HEK293T (cell line): ENCODE data around the gene RAD51C.

ENCODE experiments used
- CTCF ChIA-PET: fragments of 350-600 bp; formaldehyde crosslinking; extraction: SDS; loops from one replicate; lab custom pipeline; 2021; ENCODE audit warnings: antibody characterized with exemption, inconsistent platforms; lab: Yijun Ruan, JAX
- POLR2A ChIA-PET: fragments of 350-600 bp; formaldehyde crosslinking; extraction: SDS; loops from one replicate; lab custom pipeline; 2020; ENCODE audit warnings: antibody characterized with exemption, inconsistent platforms; lab: Yijun Ruan, JAX
- DNase-seq: peaks from one replicate; pipeline ENCODE4 v3.0.0; 2012; ENCODE audit warnings: mixed read lengths; ENCODE audit errors: extremely low spot score
- ARNT ChIP-seq: fragments of 450-650 bp; IDR thresholded peaks from 2 replicates; pipeline ENCODE4 v1.6.1; 2017; ENCODE audit warnings: mild to moderate bottlenecking
- BHLHE40 ChIP-seq: fragments of 450-650 bp; IDR thresholded peaks from 2 replicates; pipeline ENCODE4 v1.6.1; 2016; ENCODE audit warnings: mild to moderate bottlenecking, moderate library complexity, borderline replicate concordance
- CTBP1 ChIP-seq: fragments of 450-650 bp; IDR thresholded peaks from 2 replicates; pipeline ENCODE4 v1.6.1; 2016; ENCODE audit warnings: borderline replicate concordance
- ELF4 ChIP-seq: fragments of 450-650 bp; IDR thresholded peaks from 2 replicates; pipeline ENCODE4 v1.6.1; 2017; ENCODE audit warnings: antibody characterized with exemption
- FOXA1 ChIP-seq: fragments of 450-650 bp; IDR thresholded peaks from 2 replicates; pipeline ENCODE4 v1.6.1; 2016; ENCODE audit warnings: mild to moderate bottlenecking
- FOXK2 ChIP-seq: fragments of 450-650 bp; IDR thresholded peaks from 2 replicates; pipeline ENCODE4 v1.6.1; 2016; ENCODE audit warnings: mild to moderate bottlenecking
- FOXM1 ChIP-seq: fragments of 450-650 bp; IDR thresholded peaks from 2 replicates; pipeline ENCODE4 v1.6.1; 2017; ENCODE audit warnings: mild to moderate bottlenecking, borderline replicate concordance
- HDGF ChIP-seq: fragments of 450-650 bp; IDR thresholded peaks from 2 replicates; pipeline ENCODE4 v1.6.1; 2017; ENCODE audit warnings: antibody characterized with exemption, borderline replicate concordance
- L3MBTL2 ChIP-seq: fragments of 450-650 bp; conservative IDR thresholded peaks from 2 replicates; pipeline ENCODE4 v1.6.1; 2016; ENCODE audit warnings: mild to moderate bottlenecking
- LEF1 ChIP-seq: fragments of 450-650 bp; IDR thresholded peaks from 2 replicates; pipeline ENCODE4 v1.6.1; 2017; ENCODE audit warnings: mild to moderate bottlenecking, borderline replicate concordance
- NFRKB ChIP-seq: fragments of 450-650 bp; IDR thresholded peaks from 2 replicates; pipeline ENCODE4 v1.6.1; 2016; ENCODE audit warnings: mild to moderate bottlenecking, moderate library complexity
- SP1 ChIP-seq: fragments of 450-650 bp; IDR thresholded peaks from 2 replicates; pipeline ENCODE4 v1.6.1; 2017
- SUZ12 ChIP-seq: fragments of 450-650 bp; IDR thresholded peaks from 2 replicates; pipeline ENCODE4 v1.6.1; 2016; ENCODE audit warnings: mild to moderate bottlenecking
- TARDBP ChIP-seq: fragments of 450-650 bp; IDR thresholded peaks from 2 replicates; pipeline ENCODE4 v1.6.1; 2016
- ZNF384 ChIP-seq: fragments of 450-650 bp; IDR thresholded peaks from 2 replicates; pipeline ENCODE4 v1.6.1; 2016
- TF ChIP-seq, protein P1 (sequence below): fragments of 450-650 bp; IDR thresholded peaks from 2 replicates; pipeline ENCODE4 v1.6.1; 2016

The RAD51C gene

DNA sequence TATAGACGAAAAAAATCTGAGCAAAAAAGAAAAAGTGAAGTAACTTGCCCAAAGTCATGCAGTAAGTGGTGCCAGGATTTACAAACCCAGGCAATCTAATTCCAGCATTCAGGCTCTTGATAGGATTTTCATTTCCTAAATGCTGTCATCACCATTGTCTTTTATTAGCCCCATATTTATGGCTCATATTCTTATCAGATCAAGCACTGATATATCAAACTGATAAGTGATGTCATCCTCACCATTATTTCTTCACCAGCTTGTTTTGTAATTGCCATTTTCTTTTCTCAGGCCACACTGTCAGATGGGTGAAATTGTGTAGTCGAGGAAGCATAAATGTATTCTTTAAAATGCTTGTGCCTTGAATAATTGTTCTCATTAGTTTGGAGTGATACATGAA is 1.3 kb downstream of the RAD51C start:
- no peak for DNase-seq
- POLR2A ChIA-PET: interaction anchor here (2.4 to 3.5 kb wide), 2 partner anchors 34 to 62 kb away, joined by 17 to 59 read pairs; no protein-coding TSS in a partner anchor
- CTCF ChIA-PET: interaction anchor here (0.5 to 1.4 kb wide), 2 partner anchors 26 to 106 kb away, joined by 3 to 6 read pairs; no protein-coding TSS in a partner anchor
- TF ChIP-seq NFRKB: no peak
- TF ChIP-seq, protein P1, sequence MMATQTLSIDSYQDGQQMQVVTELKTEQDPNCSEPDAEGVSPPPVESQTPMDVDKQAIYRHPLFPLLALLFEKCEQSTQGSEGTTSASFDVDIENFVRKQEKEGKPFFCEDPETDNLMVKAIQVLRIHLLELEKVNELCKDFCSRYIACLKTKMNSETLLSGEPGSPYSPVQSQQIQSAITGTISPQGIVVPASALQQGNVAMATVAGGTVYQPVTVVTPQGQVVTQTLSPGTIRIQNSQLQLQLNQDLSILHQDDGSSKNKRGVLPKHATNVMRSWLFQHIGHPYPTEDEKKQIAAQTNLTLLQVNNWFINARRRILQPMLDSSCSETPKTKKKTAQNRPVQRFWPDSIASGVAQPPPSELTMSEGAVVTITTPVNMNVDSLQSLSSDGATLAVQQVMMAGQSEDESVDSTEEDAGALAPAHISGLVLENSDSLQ: no peak
- no peak for TF ChIP-seq FOXM1
- TF ChIP-seq ELF4: no peak
- TF ChIP-seq SUZ12: no peak
- TF ChIP-seq FOXA1: no peak

DNA sequence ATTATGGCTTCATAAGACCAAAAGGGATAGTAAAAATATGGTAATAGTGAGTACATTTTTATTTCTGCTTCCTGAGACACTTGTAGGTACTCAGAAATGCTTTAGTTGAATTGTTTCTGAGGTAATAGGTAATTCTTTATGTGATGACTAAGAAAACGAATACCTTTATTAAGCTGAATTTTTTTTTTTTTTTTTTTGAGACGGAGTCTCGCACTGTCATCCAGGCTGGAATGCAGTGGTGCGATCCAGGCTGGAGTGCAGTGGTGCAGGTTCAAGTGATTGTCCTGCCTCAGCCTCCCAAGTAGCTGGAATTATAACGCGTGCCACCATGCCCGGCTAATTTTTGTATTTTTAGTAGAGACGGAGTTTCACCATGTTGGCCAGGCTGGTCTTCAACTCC is 1.9 kb downstream of the RAD51C start:
- TF ChIP-seq ARNT: no peak
- TF ChIP-seq CTBP1: no peak
- TF ChIP-seq, protein P1: no peak
- no peak for TF ChIP-seq NFRKB
- no peak for TF ChIP-seq FOXM1
- no peak for DNase-seq
- CTCF ChIA-PET: no interaction called here
- POLR2A ChIA-PET: interaction anchor here (1.6 to 2.4 kb wide), 2 partner anchors 34 to 63 kb away, joined by 5 to 17 read pairs; no protein-coding TSS in a partner anchor

- POLR2A ChIA-PET: interaction anchor here (1.6 kb wide), 1 partner anchor 64 kb away, joined by 5 read pairs; no protein-coding TSS in a partner anchor
- CTCF ChIA-PET: interaction anchor here (0.6 kb wide), 1 partner anchor 748 kb away, joined by 3 read pairs; no protein-coding TSS in a partner anchor
- no peak for DNase-seq
- no peak for TF ChIP-seq CTBP1
- no peak for TF ChIP-seq SP1
- TF ChIP-seq NFRKB: no peak
- no peak for TF ChIP-seq ZNF384
- TF ChIP-seq SUZ12: no peak
These were observed 2.4 kb downstream of the RAD51C start for GRCh38 chr17:58694826-58695225.

DNA sequence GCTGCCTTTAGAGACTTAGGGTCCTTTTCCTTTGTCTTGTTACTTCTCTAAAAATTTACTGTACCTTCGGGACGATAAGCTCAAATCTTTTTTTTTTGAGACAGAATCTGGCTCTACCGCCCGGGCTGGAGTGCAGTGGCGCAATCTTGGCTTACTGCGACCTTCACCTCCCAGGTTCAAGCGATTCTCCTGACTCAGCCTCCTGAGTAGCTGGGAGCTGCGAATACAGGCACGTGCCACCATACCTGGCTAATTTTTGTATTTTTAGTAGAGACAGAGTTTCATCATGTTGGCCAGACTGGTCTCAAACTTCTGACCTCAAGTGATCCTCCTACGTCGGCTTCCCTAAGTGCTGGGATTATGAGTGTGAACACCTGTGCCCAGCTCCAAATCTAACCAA is 7.4 kb downstream of the RAD51C start:
- no peak for DNase-seq
- ChIA-PET POLR2A (no interaction called here), CTCF (interaction anchor here (0.8 to 0.9 kb wide), 2 partner anchors 16 to 122 kb away, joined by 3 to 4 read pairs; no protein-coding TSS in a partner anchor)
- TF ChIP-seq FOXA1 (no peak), CTBP1 (no peak), ZNF384 (no peak), ARNT (no peak), HDGF (no peak), FOXK2 (no peak), LEF1 (no peak), ELF4 (no peak), TARDBP (no peak), NFRKB (no peak), FOXM1 (no peak), SUZ12 (no peak), L3MBTL2 (no peak), BHLHE40 (no peak), SP1 (no peak)
- TF ChIP-seq, protein P1: no peak

- POLR2A ChIA-PET: interaction anchor here (1.8 kb wide), 1 partner anchor 71 kb away, joined by 8 read pairs; no protein-coding TSS in a partner anchor
- TF ChIP-seq BHLHE40 (no peak), SP1 (no peak), FOXK2 (no peak), TARDBP (no peak)
- CTCF ChIA-PET: interaction anchor here (0.6 to 1.4 kb wide), 2 partner anchors 8 to 9 kb away, joined by 3 read pairs; no protein-coding TSS in a partner anchor
- no peak for DNase-seq
These were observed 9.7 kb downstream of the RAD51C start for GRCh38 chr17:58702045-58702476.

DNA sequence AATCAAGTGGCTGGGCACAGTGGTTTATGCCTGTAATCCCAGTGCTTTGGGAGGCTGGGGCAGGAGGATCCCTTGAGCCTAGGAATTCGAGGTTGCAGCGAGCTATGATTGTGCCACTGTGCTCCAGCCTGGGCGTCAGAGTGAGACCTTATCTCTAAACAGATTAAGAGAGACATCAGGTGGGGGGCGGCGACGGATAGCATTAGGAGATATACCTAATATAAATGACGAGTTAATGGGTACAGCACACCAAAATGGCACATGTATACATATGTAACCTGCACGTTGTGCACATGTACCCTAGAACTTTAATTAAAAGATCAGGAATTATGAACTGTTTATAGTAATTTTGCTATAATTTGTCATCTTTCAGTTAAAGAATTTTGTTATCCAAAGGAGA is 10.3 kb downstream of the RAD51C start:
- CTCF ChIA-PET: interaction anchor here (1.4 kb wide), 1 partner anchor 9 kb away, joined by 3 read pairs; no protein-coding TSS in a partner anchor
- TF ChIP-seq ARNT: no peak
- TF ChIP-seq HDGF: no peak
- no peak for TF ChIP-seq BHLHE40
- TF ChIP-seq CTBP1: no peak
- no peak for TF ChIP-seq ZNF384
- TF ChIP-seq TARDBP: no peak
- TF ChIP-seq ELF4: no peak
- TF ChIP-seq, protein P1: no peak
- TF ChIP-seq FOXK2: no peak
- TF ChIP-seq LEF1: no peak
- TF ChIP-seq L3MBTL2: no peak
- DNase-seq: no peak
- POLR2A ChIA-PET: interaction anchor here (1.8 kb wide), 1 partner anchor 71 kb away, joined by 8 read pairs; no protein-coding TSS in a partner anchor
